GM23338 (cell line): Measurements from ENCODE around the gene HIP1. TPM values are rescaled to one million over a fixed set of nuclear protein-coding genes. Genes with fewer than 3 reads are reported as not detected.

Experiments
- ATAC-seq: fragments of 200-7000 bp; cut with Tn5 transposase; 3 replicates; pipeline ENCODE4 v1.9.1; 2020
- DNase-seq: peaks from one replicate; pipeline ENCODE4 v3.0.0-alpha.2; 2015; ENCODE audit warnings: low spot score
- H2AFZ ChIP-seq: fragments of 200-600 bp; sonication (generic); 2 replicates; pipeline ENCODE4 v1.8.0; 2016; ENCODE audit warnings: antibody characterized with exemption, mild to moderate bottlenecking, moderate library complexity
- H3F3A ChIP-seq: fragments of 200-600 bp; sonication (generic); replicated peaks from 2 replicates; pipeline ENCODE4 v1.8.0; 2017; ENCODE audit warnings: antibody characterized with exemption, mixed run types, low read depth
- H3K27ac ChIP-seq: fragments of 200-600 bp; sonication (generic); 2 replicates; pipeline ENCODE4 v1.6.1; 2016; ENCODE audit warnings: low read depth
- H3K27me3 ChIP-seq: fragments of 200-600 bp; sonication (generic); 2 replicates; pipeline ENCODE4 v1.8.0; 2016; ENCODE audit warnings: mild to moderate bottlenecking, mixed run types, moderate library complexity; ENCODE audit not compliant: insufficient read depth
- H3K36me3 ChIP-seq: fragments of 200-600 bp; sonication (generic); 2 replicates; pipeline ENCODE4 v1.8.0; 2016; ENCODE audit warnings: mild to moderate bottlenecking; ENCODE audit not compliant: insufficient read depth
- H3K4me1 ChIP-seq: fragments of 200-600 bp; sonication (generic); 2 replicates; pipeline ENCODE4 v1.8.0; 2016; ENCODE audit warnings: mild to moderate bottlenecking, moderate library complexity; ENCODE audit not compliant: insufficient read depth
- H3K4me2 ChIP-seq: fragments of 200-600 bp; sonication (generic); 2 replicates; pipeline ENCODE4 v1.7.1; 2017; ENCODE audit warnings: mixed run types
- H3K4me3 ChIP-seq: fragments of 200-600 bp; sonication (generic); 2 replicates; pipeline ENCODE4 v1.6.1; 2016; ENCODE audit warnings: mixed run types
- H3K79me2 ChIP-seq: fragments of 200-600 bp; sonication (generic); replicated peaks from 2 replicates; pipeline ENCODE4 v1.8.0; 2017; ENCODE audit warnings: mild to moderate bottlenecking; ENCODE audit not compliant: insufficient read depth
- H3K9me2 ChIP-seq: fragments of 200-600 bp; sonication (generic); 2 replicates; pipeline ENCODE4 v1.8.0; 2017; ENCODE audit not compliant: insufficient read depth
- H4K20me1 ChIP-seq: fragments of 200-600 bp; sonication (generic); replicated peaks from 2 replicates; pipeline ENCODE4 v1.8.0; 2017; ENCODE audit warnings: mild to moderate bottlenecking; ENCODE audit not compliant: insufficient read depth
- H3K27ac Mint-ChIP-seq: 2 replicates; pipeline ENCODE4 v1.8.0; 2020; ENCODE audit warnings: inconsistent platforms, mild to moderate bottlenecking, moderate library complexity, mixed read lengths
- H3K27me3 Mint-ChIP-seq: 3 replicates; pipeline ENCODE4 v1.8.0; 2022; ENCODE audit warnings: low read depth, mild to moderate bottlenecking, moderate library complexity, mixed read lengths, inconsistent platforms; ENCODE audit not compliant: insufficient read depth, poor library complexity
- H3K36me3 Mint-ChIP-seq: 3 replicates; pipeline ENCODE4 v1.8.0; 2021; ENCODE audit warnings: low read depth, mild to moderate bottlenecking, inconsistent platforms, moderate library complexity, mixed read lengths
- H3K4me1 Mint-ChIP-seq: 3 replicates; pipeline ENCODE4 v1.8.0; 2020; ENCODE audit warnings: mild to moderate bottlenecking, inconsistent platforms, mixed read lengths
- H3K4me3 Mint-ChIP-seq: 3 replicates; pipeline ENCODE4 v1.8.0; 2021; ENCODE audit warnings: moderate library complexity, mild to moderate bottlenecking, inconsistent platforms, mixed read lengths
- H3K9me3 Mint-ChIP-seq: 3 replicates; pipeline ENCODE4 v1.8.0; 2020; ENCODE audit warnings: moderate library complexity, mild to moderate bottlenecking, inconsistent platforms, mixed read lengths
- CREB1 ChIP-seq: fragments of 250-450 bp; sonication (Bioruptor Pico); IDR thresholded peaks from 2 replicates; pipeline ENCODE4 v1.5.0; 2020; ENCODE audit warnings: low read depth, mild to moderate bottlenecking, moderate library complexity
- CTCF ChIP-seq, 2 experiments: fragments of 200-600 bp in 1 of 2; sonication (generic) in 1 of 2; conservative IDR thresholded peaks; 2 replicates each; pipeline versions ENCODE4 v1.5.1 to v1.6.1; 2016 to 2017; ENCODE audit warnings: antibody characterized with exemption in 2 of 2, low read depth in 2 of 2, mild to moderate bottlenecking in 2 of 2, moderate library complexity in 1 of 2
- ETS1 ChIP-seq: IDR thresholded peaks from 2 replicates; pipeline ENCODE4 v1.6.1; 2016; ENCODE audit warnings: antibody characterized with exemption
- EZH2 ChIP-seq: fragments of 200-600 bp; sonication (generic); IDR thresholded peaks from one replicate; pipeline ENCODE4 v1.8.0; 2017; ENCODE audit warnings: antibody characterized with exemption, mild to moderate bottlenecking, low read depth; ENCODE audit not compliant: unreplicated experiment
- EZH2phosphoT487 ChIP-seq: fragments of 200-600 bp; sonication (generic); IDR thresholded peaks from one replicate; pipeline ENCODE4 v1.8.1; 2018; ENCODE audit warnings: antibody characterized with exemption; ENCODE audit not compliant: unreplicated experiment
- JUNB ChIP-seq: IDR thresholded peaks from one replicate; pipeline ENCODE4 v1.6.1; 2016; ENCODE audit warnings: antibody characterized with exemption; ENCODE audit not compliant: unreplicated experiment
- NANOG ChIP-seq: IDR thresholded peaks from 2 replicates; pipeline ENCODE4 v1.6.1; 2016; ENCODE audit warnings: antibody characterized with exemption, borderline replicate concordance
- POLR2AphosphoS5 ChIP-seq: IDR thresholded peaks from 2 replicates; pipeline ENCODE4 v1.6.1; 2016; ENCODE audit warnings: antibody characterized with exemption, low read depth
- REST ChIP-seq: IDR thresholded peaks from one replicate; pipeline ENCODE4 v1.6.1; 2018; ENCODE audit warnings: antibody characterized with exemption; ENCODE audit not compliant: unreplicated experiment
- STAT1 ChIP-seq: IDR thresholded peaks from one replicate; pipeline ENCODE4 v1.6.1; 2016; ENCODE audit warnings: antibody characterized with exemption; ENCODE audit not compliant: unreplicated experiment
- ZNF114 ChIP-seq: fragments of 250-450 bp; sonication (Bioruptor Pico); IDR thresholded peaks from 2 replicates; pipeline ENCODE4 v1.5.0; 2020; ENCODE audit warnings: mild to moderate bottlenecking, moderate library complexity
- ZNF331 ChIP-seq: fragments of 250-450 bp; sonication (Bioruptor Pico); IDR thresholded peaks from 2 replicates; pipeline ENCODE4 v1.5.0; 2020; ENCODE audit warnings: low read depth, mild to moderate bottlenecking, moderate library complexity
- ZNF462 ChIP-seq: fragments of 250-450 bp; sonication (Bioruptor Pico); IDR thresholded peaks from 2 replicates; pipeline ENCODE4 v1.5.0; 2020; ENCODE audit warnings: mild to moderate bottlenecking, moderate library complexity
- polyA plus RNA-seq: library from polyadenylated mRNA; unstranded; fragments of >200 nt; fragmentation: Nextera tagmentation; extraction: Ambion mirVana; gene quantifications from 2 replicates; pipeline ENCODE4 v1.2.1, GENCODE V29; 2016
- total RNA-seq: library from RNA; depleted of rRNA; stranded (reverse); fragments of >200 nt; shearing (Covaris generic); gene quantifications from 2 replicates; pipeline ENCODE4 v1.2.3, GENCODE V29; 2014

The HIP1 gene
- total and polyA plus RNA-seq, 2 experiments from 2014 or later, result 24.9 to 80.8 TPM

- H3K4me3 Mint-ChIP-seq, result no peak overlapping the region
- Histone ChIP-seq H3K36me3 (no peaks in the 10 kb centered on the region), H3K4me2 (no peak overlapping the region), H3F3A (no peaks in the 10 kb centered on the region), H3K4me1 (peaks cover 3% of the 10 kb centered on the region; the same call in 1 of the 2 replicates), H3K4me3 (no peak overlapping the region), H3K27ac (no peak overlapping the region), H3K9me2 (no peaks in the 10 kb centered on the region), H4K20me1 (no peaks in the 10 kb centered on the region), H2AFZ (no peak overlapping the region), H3K79me2 (no peaks in the 10 kb centered on the region), H3K27me3 (no peaks in the 10 kb centered on the region)
- peaks cover 11% of the 10 kb centered on the region; the same call in 2 of the 3 replicates for H3K4me1 Mint-ChIP-seq
- ATAC-seq (peak; percentile 35), DNase-seq (no peak)
- no peak for TF ChIP-seq NANOG
- no peak for TF ChIP-seq ZNF331 (CRISPR knock-in tag)
- TF ChIP-seq JUNB, result no peak
- TF ChIP-seq EZH2phosphoT487, result no peak
- TF ChIP-seq REST, result no peak
- no peak for TF ChIP-seq EZH2
- TF ChIP-seq ZNF114 (CRISPR knock-in tag), result no peak
- TF ChIP-seq CTCF (conservative IDR thresholded peaks at IDR 0.05; ENCODE audit: low read depth in 2 of 2), result no peak
- no peak for TF ChIP-seq POLR2AphosphoS5
- no peak for TF ChIP-seq ETS1
- no peak for TF ChIP-seq STAT1
- TF ChIP-seq ZNF462 (CRISPR knock-in tag), result no peak
- TF ChIP-seq CREB1 (CRISPR knock-in tag), result no peak
- no peaks in the 10 kb centered on the region for H3K9me3 Mint-ChIP-seq
- no peaks in the 10 kb centered on the region for H3K36me3 Mint-ChIP-seq
- H3K27me3 Mint-ChIP-seq, result peaks cover 1% of the 10 kb centered on the region
- H3K27ac Mint-ChIP-seq, result peak overlapping the region; percentile 81; the same call in 1 of the 2 replicates
Measured at GRCh38 chr7:75690121-75690523, 48.6 kb downstream of the HIP1 start.
